Esophagus (tissue), 2 donors: ENCODE data around the gene C17orf114.

Experiments
- H3K27ac ChIP-seq, 2 donors: one replicate each; pipeline ENCODE4 v1.5.1; 2013; ENCODE audit warnings: low read depth in 2 of 2, mild to moderate bottlenecking in 2 of 2, inconsistent platforms in 1 of 2, low read length in 1 of 2, moderate library complexity in 1 of 2
- H3K27me3 ChIP-seq, 2 donors: one replicate each; pipeline ENCODE4 v1.6.1; 2013; ENCODE audit warnings: low read length in 2 of 2, control low read depth in 1 of 2, mild to moderate bottlenecking in 1 of 2; ENCODE audit not compliant: insufficient read depth in 2 of 2, control insufficient read depth in 1 of 2
- H3K36me3 ChIP-seq, 2 donors: one replicate each; pipeline ENCODE4 v1.6.1; 2013; ENCODE audit warnings: low read length in 1 of 2; ENCODE audit not compliant: control insufficient read depth in 2 of 2, insufficient read depth in 2 of 2
- H3K4me1 ChIP-seq, 2 donors: one replicate each; pipeline ENCODE4 v1.6.1; 2013; ENCODE audit warnings: low read length in 1 of 2; ENCODE audit not compliant: control insufficient read depth in 2 of 2, insufficient read depth in 2 of 2
- H3K4me3 ChIP-seq, 2 donors: one replicate each; pipeline ENCODE4 v1.5.1; 2013; ENCODE audit warnings: low read length in 2 of 2, mild to moderate bottlenecking in 2 of 2, low read depth in 1 of 2, moderate library complexity in 1 of 2
- H3K9me3 ChIP-seq, 2 donors: one replicate each; pipeline ENCODE4 v1.6.1; 2013; ENCODE audit warnings: mild to moderate bottlenecking in 2 of 2, low read depth in 1 of 2, low read length in 1 of 2, moderate library complexity in 1 of 2; ENCODE audit not compliant: control insufficient read depth in 2 of 2, insufficient read depth in 1 of 2
- WGBS, 2 donors: extraction: QIAGEN DNeasy Blood & Tissue Kit; methylation state at CpG; one replicate each; pipeline ENCODE4 v1.1.7; 2013; 5-methylcytosine and 5-hydroxymethylcytosine counted together
- donor health status: healthy with polysubstance abuse.
- donor health status: Bipolar disorder and iron deficiency.

Gene C17orf114

DNA sequence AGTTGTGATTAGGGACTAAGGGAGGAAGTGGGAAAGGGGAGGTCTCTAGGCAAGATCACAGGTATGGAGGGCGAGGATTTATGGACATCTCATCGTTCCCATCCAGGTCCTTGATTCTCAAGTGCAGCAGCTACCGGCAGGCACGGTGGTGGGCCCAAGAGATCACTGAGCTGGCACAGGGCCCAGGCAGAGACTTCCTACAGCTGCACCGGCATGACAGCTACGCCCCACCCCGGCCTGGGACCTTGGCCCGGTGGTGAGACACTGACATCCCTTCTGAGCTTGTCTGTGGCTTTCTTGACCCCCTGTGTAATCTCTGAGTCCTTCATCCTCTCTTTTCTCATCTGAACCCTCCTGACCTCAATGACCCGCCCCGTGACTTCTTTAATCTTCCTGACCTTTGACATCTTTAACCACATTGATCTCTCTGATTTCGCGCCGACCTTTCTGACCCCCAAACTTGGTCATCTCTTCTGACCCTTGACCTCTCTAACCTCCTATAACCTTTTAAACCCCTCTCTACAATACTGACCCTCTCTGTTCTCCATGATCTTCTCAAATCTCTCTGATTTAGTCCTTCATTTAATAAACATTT lies 8.7 kb upstream of the C17orf114 start:
- peaks cover 0 to 2% of the 10 kb centered on the region in 2 donors for H3K9me3 ChIP-seq
- peak overlapping the region; percentile 34 to 81 for H3K27ac ChIP-seq
- H3K4me1 ChIP-seq = peaks cover 0 to 16% of the 10 kb centered on the region in 2 donors
- no peak overlapping the region for H3K4me3 ChIP-seq
- 65 to 76% methylated on average over 13 of the region's 13 CpGs for WGBS, 2 donors
- H3K27me3 ChIP-seq = no peaks in the 10 kb centered on the region
- peaks cover 9 to 29% of the 10 kb centered on the region in 2 donors for H3K36me3 ChIP-seq

DNA sequence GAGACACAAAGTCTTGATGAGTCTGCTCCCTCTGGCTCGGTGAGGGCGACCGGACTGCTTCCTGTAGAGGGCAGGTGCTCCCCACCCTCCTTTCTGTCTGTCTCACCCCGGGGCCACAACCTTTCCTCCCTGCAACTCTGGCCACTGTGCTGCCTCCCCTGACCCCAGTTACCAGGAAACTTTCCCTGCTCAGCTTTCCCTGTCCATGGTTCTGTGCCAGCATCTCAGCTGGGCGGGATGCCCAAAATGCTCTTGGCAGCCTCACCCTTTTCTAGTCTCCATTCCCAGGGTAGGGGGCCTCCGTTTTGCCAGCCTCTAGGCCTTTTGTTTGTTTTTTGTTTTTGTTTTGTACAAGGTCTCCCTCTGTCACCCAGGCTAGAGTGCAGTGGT lies 6.2 kb upstream of the C17orf114 start:
- Histone ChIP-seq H3K4me1 (peaks cover 0 to 16% of the 10 kb centered on the region in 2 donors), H3K27me3 (no peaks in the 10 kb centered on the region), H3K9me3 (peaks cover 0 to 2% of the 10 kb centered on the region in 2 donors), H3K27ac (peak overlapping the region; percentile 21 to 65), H3K4me3 (peak overlapping the region; percentile 82 to 88), H3K36me3 (peaks cover 4 to 14% of the 10 kb centered on the region in 2 donors)
- 21 to 41% methylated on average over 6 of the region's 6 CpGs for WGBS, 2 donors

DNA sequence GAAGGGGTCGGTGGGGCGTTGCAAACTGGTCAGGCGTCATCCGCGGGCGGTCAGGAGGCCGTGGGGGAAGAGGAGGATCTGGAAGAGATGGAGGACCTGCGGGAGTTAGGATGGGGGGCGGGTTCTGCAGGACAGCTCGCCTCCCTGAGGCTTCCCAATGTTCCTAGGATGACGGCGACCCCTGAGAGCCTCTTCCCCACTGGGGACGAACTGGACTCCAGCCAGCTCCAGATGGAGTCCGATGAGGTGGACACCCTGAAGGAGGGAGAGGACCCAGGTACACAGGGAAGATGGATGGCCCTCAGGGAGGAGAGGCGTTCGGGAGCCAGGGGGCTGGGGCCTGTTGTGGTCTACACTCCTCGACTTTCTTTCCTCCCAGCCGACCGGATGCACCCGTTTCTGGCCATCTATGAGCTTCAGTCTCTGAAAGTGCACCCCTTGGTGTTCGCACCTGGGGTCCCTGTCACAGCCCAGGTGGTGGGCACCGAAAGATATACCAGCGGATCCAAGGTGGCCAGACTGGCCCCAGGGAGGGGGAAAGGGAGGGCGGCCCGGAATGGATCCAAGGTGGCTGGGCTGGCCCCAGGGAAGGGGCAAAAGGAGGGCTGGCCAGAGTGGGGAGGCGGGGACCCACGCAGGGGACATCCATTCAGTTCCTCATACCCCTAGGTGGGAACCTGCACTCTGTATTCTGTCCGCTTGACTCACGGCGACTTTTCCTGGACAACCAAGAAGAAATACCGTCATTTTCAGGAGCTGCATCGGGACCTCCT lies 5.7 kb upstream of the C17orf114 start:
- Histone ChIP-seq H3K27ac (peak overlapping the region; percentile 12 to 65), H3K4me1 (peaks cover 0 to 16% of the 10 kb centered on the region in 2 donors), H3K36me3 (peaks cover 4 to 14% of the 10 kb centered on the region in 2 donors), H3K4me3 (peak overlapping the region; percentile 82 to 88), H3K9me3 (peaks cover 0 to 2% of the 10 kb centered on the region in 2 donors), H3K27me3 (no peaks in the 10 kb centered on the region)
- 21 to 25% methylated on average over 32 of the region's 32 CpGs for WGBS, 2 donors

DNA sequence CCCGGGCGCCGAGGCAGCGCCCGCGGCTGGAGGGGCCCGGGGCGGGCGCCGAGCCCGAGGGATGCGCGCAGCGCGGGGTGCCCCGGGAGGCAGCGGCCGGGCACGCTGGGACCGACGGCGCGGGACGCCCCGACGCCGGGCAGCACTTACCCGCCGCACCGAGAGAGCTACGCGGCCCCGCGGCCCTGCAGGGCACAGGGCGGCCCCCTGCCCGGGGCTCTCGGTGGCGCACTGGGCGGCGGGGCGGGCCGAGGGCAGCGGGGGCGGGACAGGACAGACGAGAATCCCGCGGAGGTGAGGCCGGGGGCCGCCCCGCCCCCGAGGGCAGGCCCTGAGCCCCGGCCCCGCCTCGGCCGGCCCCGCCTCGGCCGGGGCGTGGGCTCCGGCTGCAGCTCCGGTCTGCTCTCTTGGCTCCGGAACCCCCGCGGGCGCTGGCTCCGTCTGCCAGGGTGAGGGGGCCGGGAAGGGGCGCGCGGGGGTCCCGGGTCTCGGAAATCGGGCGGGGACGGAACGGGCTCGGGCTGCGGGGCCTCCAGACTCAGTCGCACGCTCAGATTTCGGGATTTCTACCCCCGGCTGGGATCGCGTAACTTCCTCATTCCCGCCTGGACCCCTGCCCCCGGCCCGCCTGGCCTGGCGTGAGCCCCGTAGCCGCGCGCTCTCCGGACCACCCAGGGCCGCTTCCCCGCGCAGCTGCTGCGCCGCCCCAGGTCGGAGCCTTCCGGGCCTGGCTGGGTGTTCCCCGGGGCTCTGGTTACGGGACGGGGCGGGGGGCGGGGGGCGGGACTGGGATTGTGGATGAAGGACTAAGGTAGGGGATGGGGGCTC lies 4.9 kb upstream of the C17orf114 start, which contains the start of gene PLD2:
TSS of gene PLD2 (plus strand) at position 376 of the 828 bp plus-strand sequence. CDS start 621 bp downstream, outside the sequence.
- Histone ChIP-seq H3K36me3 (peaks cover 4 to 14% of the 10 kb centered on the region in 2 donors), H3K4me3 (peak within 1 kb of the TSS; percentile 82 to 88), H3K27ac (peak within 1 kb of the TSS; percentile 65 to 77), H3K9me3 (peaks cover 0 to 2% of the 10 kb centered on the region in 2 donors), H3K4me1 (peaks cover 0 to 16% of the 10 kb centered on the region in 2 donors), H3K27me3 (no peaks in the 10 kb centered on the region)
- WGBS, 2 donors = 1% methylated on average over 61 to 106 of the region's 106 CpGs

DNA sequence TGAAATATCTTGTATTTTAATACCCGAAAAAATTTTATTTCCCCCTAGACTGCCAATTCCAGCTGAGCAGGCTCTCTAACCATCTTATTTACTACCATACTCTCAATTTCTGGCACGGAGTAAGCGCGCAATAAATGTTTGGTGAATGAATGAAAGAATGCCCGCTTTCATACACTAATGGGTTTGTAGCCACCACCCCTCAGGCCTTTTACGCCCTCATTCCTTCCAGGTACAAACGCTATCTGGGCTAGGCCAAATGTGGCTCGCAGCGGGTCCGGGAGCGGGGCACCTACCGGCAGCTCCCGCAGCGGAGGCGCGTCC lies 4.3 kb upstream of the C17orf114 start:
- Histone ChIP-seq H3K36me3 (peaks cover 4 to 14% of the 10 kb centered on the region in 2 donors), H3K27me3 (no peaks in the 10 kb centered on the region), H3K27ac (peak overlapping the region; percentile 45 to 57), H3K9me3 (peaks cover 0 to 2% of the 10 kb centered on the region in 2 donors), H3K4me3 (peak overlapping the region; percentile 82 to 88), H3K4me1 (peaks cover 0 to 16% of the 10 kb centered on the region in 2 donors)
- 2 to 3% methylated on average over 16 of the region's 16 CpGs for WGBS, 2 donors

DNA sequence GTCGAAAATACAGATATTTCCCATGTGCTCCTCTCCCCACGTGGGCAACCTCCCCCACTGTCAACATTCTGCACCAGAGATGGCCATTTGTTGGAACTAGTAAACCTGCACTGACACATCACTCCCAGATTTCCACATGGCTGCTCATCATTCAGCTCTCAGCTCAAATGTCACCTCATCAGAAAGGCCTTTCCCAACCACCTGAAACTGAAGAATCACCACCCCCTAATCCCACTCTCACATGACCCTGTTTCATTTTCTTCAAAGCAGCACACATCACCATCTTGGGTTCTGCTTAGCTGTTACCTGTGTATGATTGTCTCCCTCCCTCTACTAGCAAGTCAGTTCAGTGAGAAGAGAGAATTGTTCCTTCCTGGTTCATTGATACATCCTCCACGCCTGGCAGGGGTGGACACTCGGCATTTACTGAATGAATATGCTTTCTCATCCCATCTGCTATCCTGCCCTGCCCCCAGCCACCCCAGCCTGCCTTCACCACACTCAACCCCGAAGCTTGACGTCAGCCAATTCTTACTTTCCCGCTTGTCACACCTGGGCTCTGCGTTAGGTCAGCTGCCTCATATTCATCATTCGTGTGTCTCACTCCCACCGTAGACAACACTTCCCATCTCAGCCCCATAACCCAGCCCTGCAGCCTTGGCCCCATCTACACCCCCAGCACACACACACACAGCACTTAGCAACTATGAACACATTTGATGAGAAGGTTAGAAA lies 1.5 kb downstream of the C17orf114 start:
- WGBS, 2 donors = 75 to 84% methylated on average over 10 of the region's 10 CpGs
- Histone ChIP-seq H3K36me3 (peaks cover 7 to 10% of the 10 kb centered on the region in 2 donors), H3K27me3 (no peaks in the 10 kb centered on the region), H3K27ac (no peak overlapping the region), H3K4me1 (peaks cover 0 to 6% of the 10 kb centered on the region in 2 donors), H3K4me3 (no peak overlapping the region), H3K9me3 (no peaks in the 10 kb centered on the region)

DNA sequence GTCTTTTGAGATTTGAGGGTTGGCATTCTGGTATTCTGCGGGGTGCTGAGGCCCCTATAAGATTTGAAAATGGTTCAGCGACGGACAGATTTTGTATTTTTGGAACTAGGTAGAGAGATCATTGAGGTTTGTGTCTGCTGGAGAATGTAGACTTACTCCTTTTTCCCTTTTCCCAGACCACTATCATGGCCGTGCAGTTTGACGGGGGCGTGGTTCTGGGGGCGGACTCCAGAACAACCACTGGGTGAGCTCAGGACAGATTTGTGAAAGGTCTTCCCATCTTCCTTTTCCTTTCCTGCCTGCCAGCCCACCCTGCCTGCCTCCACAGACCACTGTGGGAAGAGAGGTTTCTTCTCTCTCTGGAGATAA lies 5.6 kb downstream of the C17orf114 start:
- Histone ChIP-seq H3K27ac (peak overlapping the region; percentile 78 to 87), H3K27me3 (no peaks in the 10 kb centered on the region)

DNA sequence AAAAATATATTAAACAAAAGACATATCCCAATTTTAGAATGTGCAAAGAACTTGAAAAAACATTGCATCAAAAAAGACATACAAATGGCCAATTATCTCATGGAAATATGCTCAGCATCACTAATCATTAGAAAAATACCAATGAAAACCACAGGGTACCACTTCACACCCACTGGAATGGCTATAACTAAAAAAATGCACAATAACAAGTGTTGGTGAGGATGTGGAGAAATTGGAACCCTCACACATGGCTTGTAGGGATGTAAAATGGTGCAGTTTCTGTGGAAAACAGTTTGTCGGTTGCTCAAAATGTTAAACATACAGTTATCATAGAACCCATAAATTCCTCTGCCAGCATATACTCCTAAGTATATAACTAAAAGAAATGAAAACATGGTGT lies 7.0 kb downstream of the C17orf114 start:
- H3K36me3 ChIP-seq = peaks cover 7 to 10% of the 10 kb centered on the region in 2 donors
- H3K27ac ChIP-seq = no peak overlapping the region
- H3K9me3 ChIP-seq = no peaks in the 10 kb centered on the region
- H3K4me1 ChIP-seq = peaks cover 0 to 6% of the 10 kb centered on the region in 2 donors
- whole genome bisulfite sequencing, 2 donors = 100% methylated on average over 1 of the region's 1 CpG
- no peaks in the 10 kb centered on the region for H3K27me3 ChIP-seq
- H3K4me3 ChIP-seq = no peak overlapping the region

More for the DNA sequence above, 5.6 kb downstream of the C17orf114 start:
- peaks cover 0 to 6% of the 10 kb centered on the region in 2 donors for H3K4me1 ChIP-seq
- WGBS, 2 donors = 0 to 1% methylated on average over 7 of the region's 7 CpGs
- peak overlapping the region; percentile 94 to 97 for H3K4me3 ChIP-seq
- peaks cover 7 to 10% of the 10 kb centered on the region in 2 donors for H3K36me3 ChIP-seq
- H3K9me3 ChIP-seq = no peaks in the 10 kb centered on the region

DNA sequence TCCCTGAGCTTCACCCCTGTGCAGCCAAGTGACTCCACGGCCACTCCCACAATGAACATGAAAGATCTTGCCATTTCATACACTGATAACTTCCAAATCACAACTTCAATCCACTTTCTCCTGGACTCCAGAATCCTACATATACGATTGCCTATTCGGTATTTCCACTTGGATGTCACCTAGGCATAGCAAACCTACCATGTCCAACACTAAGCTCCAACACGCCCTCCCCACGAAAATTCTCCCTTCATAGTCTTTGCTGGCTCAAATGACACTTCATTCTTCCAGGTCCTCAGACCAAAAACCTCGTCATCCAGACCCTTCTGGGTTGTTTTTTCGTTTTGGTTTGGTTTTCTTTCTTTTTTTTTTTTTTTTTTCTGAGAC lies 11.4 kb downstream of the C17orf114 start:
- Histone ChIP-seq H3K27ac (peak overlapping the region; percentile 98 to 99), H3K27me3 (no peaks in the 10 kb centered on the region), H3K36me3 (no peaks in the 10 kb centered on the region), H3K9me3 (no peaks in the 10 kb centered on the region), H3K4me3 (peak overlapping the region; percentile 66 to 69), H3K4me1 (peaks cover 12% of the 10 kb centered on the region in 2 donors)
- 29 to 35% methylated on average over 7 of the region's 7 CpGs for WGBS, 2 donors
